Inflammatory macrophage treated with lipopolysaccharide for 4 hours (primary cell): Measurements from ENCODE around the gene CYP24A1.

ENCODE experiments used
- DNase-seq: peaks from one replicate; pipeline ENCODE4 v3.0.0-alpha.2; 2020

The CYP24A1 gene

GRCh38 chr20:54155736-54156317, 18.0 kb downstream of the CYP24A1 start:
- DNase-seq: no peak

- DNase-seq: no peak
Observed at GRCh38 chr20:54154439-54154838, 19.3 kb downstream of the CYP24A1 start.

- DNase-seq: no peak
Observed at GRCh38 chr20:54153847-54154246, 19.9 kb downstream of the CYP24A1 start.

- no peak for DNase-seq
Observed at GRCh38 chr20:54153041-54153327, 20.8 kb downstream of the CYP24A1 start.

DNA sequence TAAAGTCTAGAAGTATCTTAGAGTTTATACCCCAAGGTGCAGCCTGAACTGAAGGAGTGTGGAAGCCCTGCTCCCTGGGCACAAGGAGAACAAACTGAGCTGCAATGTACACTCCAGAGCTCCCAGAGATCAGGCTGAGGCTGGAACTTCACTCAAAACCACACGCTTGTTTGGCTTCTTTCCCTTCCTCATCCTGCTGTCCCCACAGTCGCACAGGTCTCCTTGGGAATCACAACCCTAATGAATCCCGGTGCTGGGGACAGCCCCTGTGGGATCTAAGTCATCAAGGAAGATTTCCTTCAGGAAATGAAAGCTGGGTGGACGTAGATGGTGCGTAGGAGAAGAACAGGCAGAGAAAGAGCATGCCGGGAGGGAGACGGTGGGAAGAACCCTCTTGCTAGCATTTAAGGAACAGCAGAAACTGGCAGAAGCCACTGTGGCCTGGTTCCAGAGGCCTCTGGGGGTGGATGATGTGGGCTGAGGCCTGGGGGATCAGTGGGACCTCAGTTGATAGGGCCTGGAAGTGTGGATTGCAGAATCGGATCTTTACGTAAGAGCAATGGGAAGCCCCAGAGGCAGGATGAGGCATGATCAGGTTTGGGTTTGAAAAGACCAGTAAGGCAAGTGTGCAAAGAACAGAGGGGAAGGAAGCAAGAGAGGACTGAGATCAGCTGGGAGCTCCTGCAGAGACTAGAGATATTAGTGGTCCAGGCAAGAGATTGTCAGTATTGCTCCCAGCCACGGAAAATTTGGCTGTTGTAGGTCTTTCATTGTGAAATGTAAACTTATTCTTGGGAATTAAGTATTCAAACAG, 21.4 kb downstream of the CYP24A1 start:
- DNase-seq: peak; percentile 25

DNA sequence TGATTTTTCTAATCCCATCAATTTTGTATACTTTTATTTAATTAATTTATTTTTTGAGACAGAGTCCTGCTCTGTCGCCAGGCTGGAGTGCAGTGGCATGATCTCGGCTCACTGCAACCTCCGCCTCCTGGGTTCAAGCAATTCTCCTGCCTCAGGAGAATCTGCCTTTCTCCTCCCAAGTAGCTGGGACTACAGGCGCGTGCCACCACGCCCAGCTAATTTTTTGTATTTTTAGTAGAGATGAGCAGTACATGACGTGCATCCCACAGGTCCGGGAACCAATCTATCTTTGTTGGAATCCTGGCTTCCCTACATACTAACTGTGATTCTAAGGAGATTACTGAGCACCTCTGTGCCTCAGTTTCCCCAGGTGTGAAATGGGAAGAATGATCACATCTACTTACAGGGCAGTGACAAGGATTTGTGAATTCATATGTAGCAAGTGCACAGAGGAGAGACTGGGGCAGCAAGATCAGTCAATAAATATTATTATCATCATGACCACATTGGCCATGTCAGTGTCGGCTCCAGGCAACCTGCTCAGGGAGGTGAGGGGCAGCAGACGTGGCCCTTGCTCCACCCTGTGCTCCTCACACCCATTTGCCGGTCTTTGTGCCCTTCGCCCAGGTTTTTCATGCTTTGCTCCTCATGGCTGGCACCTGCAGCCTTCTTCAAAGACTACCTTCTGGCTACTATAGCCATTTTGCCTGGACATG, 22.1 kb downstream of the CYP24A1 start:
- no peak for DNase-seq

GRCh38 chr20:54151075-54151439, 22.7 kb downstream of the CYP24A1 start:
- DNase-seq: no peak

DNA sequence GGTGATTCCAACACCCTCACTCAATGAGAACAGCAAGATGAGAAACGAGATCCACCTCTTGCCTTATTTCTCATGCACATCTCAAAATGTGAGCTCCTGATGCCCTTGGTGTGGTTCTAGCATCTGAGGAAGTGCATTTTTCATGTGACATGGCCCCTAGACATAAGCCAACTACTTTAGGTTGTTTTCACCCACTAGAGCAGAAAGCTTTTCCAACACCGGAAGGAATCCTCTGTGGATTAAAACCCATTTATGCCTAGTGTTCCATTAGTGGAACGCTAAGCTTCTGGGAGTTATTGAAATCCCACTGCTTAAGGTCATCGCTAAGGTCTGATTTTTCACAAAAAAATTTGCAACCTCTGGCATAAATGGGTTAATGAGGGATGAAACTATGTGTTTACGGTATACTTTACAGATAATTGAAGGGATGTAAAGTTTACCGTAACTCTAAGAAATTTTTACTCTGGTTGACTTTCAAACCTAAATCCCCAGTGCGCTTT, 24.0 kb downstream of the CYP24A1 start:
- no peak for DNase-seq

GRCh38 chr20:54148947-54149764, 24.6 kb downstream of the CYP24A1 start:
- DNase-seq: no peak

- DNase-seq: no peak
Observed at GRCh38 chr20:54146672-54147071, 27.1 kb downstream of the CYP24A1 start.

- DNase-seq: no peak
Observed at GRCh38 chr20:54144847-54145414, 28.9 kb downstream of the CYP24A1 start.

DNA sequence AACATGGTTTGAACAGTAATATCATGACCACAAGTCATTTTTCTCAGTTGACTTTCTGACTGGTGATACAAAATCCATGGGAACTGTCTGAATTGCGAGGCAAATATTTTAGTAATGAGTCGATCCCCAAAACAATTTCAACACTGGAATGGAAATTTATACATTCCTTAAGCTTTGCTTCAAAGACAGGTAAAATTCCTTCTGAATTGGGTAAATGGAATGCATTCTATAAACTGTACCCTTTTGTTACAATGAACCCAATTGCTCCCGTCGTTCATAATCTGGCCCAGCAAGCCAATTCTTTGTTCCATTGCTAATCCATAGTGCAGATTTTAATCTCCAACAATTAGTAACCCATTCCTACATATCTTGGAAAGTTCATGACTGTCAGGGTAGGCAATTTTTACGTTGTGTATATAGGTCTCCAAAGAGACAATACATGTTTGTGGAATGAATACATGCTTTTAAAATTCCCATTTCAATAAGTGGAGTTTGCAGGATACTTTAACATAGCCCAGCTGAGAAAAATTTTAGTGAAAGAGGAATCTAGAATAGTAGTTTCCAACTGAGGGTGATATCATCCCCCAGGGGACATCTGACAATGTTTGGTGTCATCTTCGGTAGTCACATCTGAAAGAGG, 32.7 kb downstream of the CYP24A1 start:
- DNase-seq: no peak

- DNase-seq: no peak
Observed at GRCh38 chr20:54140486-54140885, 33.3 kb downstream of the CYP24A1 start.

DNA sequence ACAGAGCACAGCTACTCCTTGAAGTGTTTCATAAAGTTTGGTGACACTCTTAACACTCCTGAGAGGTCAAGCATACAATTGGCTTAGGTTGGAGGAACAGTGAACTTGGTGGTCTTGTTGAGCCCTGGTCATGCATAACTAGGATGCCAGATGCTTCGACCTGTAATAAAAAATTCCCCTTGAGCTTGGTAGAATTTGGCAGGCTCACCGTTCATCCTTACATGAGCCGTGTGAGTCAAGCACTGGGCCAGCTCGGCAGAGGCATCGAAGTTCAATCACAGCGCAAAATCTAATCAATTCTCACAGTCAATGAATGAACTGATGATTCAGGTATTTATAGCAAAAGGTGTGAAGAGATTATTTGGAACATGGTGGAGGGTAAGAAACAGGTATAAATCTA, 33.7 kb downstream of the CYP24A1 start:
- DNase-seq: no peak

- no peak for DNase-seq
Observed at GRCh38 chr20:54139188-54139587, 34.6 kb downstream of the CYP24A1 start.

DNA sequence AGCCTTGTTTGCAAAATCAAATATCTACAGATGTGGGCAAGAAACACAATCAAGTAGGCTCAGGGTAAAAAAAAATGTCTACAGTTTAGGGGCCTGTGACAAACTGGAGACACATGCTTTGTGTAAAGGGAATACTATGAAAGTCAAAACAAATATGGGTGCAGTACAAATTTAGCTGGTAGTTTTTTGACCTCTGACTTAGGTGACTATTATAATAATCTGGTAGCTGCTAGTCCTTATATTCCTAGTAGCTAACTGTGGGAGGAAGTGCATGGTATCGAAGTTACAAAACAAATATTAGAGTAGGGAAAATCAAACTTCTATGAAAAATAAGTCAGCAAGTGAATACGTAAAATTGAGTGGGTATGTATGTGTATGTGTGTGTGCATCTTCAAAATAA, 35.4 kb downstream of the CYP24A1 start:
- no peak for DNase-seq

GRCh38 chr20:54137115-54137514, 36.7 kb downstream of the CYP24A1 start:
- no peak for DNase-seq

DNA sequence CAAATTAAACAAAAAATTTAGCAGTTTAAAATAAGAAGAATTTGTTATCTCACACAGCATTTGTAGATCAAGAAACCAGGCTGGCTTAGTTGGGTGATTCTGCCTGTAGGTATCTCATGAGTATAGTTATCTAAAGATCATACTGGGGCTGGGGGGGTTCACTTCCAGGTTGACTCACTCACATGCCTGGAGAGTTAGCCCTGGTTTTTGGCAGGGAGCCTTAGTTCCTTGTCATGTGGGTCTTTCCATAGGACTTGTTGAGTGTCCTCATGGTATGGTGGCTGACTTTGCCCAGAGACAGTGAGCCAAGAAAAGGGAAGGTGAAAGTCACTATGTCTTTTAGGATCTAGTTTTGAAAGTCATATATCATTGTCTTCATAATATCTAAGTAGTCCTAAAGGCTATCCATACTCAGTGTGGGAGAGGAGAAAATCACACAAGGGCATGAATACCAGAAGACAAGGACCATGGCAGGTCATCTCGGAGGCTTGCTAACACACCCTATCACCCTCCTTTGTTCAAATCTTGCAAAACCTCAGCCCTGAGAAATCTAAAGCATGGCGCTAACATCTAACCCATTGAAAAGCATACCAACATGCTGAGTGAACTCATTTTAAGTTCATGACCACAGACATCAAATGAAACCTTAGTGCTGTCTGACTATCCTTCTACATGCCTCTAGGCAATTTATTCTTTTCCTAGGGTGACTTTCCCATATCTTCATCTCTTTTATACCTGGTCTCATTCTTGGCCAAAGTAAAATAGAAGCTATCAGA, 39.2 kb downstream of the CYP24A1 start:
- DNase-seq: peak; percentile 25

DNA sequence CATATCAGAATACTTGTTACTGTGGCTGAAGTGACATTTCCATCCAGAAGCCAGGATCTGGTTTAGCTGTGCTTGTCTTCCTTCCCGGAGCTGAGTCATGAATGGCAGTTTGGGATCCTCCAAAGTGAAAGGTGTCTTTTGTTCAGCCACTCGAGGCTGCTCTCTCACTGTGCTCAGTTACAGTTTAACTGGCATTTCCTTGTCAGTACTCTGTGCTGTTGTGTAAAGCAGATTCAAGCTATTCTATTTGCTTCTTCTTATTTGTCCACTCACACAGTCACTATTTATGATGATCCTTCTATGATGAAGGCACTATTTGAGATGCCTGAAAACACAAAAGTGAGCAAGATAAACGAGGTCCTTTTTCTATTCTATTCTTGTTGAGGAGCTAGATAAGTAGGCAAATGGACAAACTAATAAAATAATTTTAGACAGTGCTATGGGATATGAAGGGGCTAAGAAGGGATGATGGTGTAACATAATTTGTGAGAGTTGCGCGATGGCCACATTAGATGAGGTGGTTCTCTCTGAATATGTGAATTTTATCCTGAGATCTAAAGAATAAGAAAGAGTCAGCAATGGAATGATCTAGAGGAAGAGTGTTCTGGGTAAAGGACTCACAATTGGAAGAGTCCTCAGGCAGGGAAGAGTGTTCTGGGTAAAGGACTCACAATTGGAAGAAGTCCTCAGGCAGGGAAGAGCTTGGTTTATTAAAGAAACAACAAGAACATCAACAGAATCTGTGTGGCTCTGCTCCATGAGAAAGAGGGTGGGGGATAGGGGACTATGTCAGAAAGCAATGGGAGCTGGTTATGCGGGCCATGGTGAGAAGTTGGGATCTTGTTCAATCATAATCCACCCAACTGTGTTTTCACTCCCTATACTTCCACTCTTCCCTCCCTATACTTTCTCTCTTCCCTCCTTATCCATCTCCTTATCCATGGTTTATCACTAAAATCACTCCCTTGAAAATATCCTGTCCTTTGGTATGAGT, 40.1 kb downstream of the CYP24A1 start:
- DNase-seq: no peak
